Measurements from ENCODE around the gene NGFR.

NGFR gene

GRCh38 chr17:49494986-49495841 is at the start of gene NGFR:
Gene NGFR (plus strand): TSS chr17:49495293. CDS start chr17:49495418, 125 bp downstream.
- H3K79me2 ChIP-seq (ENCODE audit: control insufficient read depth, insufficient read depth, low read length, unreplicated experiment): no peaks in the 10 kb centered on the region
- peaks cover 75% of the 10 kb centered on the region for H3K27me3 ChIP-seq (ENCODE audit: insufficient read depth, low read length)
- H3K36me3 ChIP-seq (ENCODE audit: insufficient read depth, low read length): no peaks in the 10 kb centered on the region
- no peak within 1 kb of the TSS for H2AFZ ChIP-seq (ENCODE audit: low read length, unreplicated experiment)
- H3K4me1 ChIP-seq (ENCODE audit: control insufficient read depth, insufficient read depth, low read length, unreplicated experiment): no peaks in the 10 kb centered on the region
- H3K4me3 ChIP-seq (ENCODE audit: low read depth, low read length): peak within 1 kb of the TSS; percentile 58
- no peak within 1 kb of the TSS for H3K27ac ChIP-seq (ENCODE audit: low read depth, low read length)

GRCh38 chr17:49445591-49445990 is 49.5 kb upstream of the NGFR start:
- no peak overlapping the region for H3K4me3 ChIP-seq (ENCODE audit: low read depth, low read length)
- no peaks in the 10 kb centered on the region for H3K79me2 ChIP-seq (ENCODE audit: control insufficient read depth, insufficient read depth, low read length, unreplicated experiment)
- H3K27ac ChIP-seq (ENCODE audit: low read depth, low read length): no peak overlapping the region
- no peaks in the 10 kb centered on the region for H3K4me1 ChIP-seq (ENCODE audit: control insufficient read depth, insufficient read depth, low read length, unreplicated experiment)
- peaks cover 38% of the 10 kb centered on the region for H3K27me3 ChIP-seq (ENCODE audit: insufficient read depth, low read length)
- no peak overlapping the region for H2AFZ ChIP-seq (ENCODE audit: low read length, unreplicated experiment)
- H3K36me3 ChIP-seq (ENCODE audit: insufficient read depth, low read length): no peaks in the 10 kb centered on the region

- Histone ChIP-seq H2AFZ (ENCODE audit: low read length, unreplicated experiment) (no peak overlapping the region), H3K36me3 (ENCODE audit: insufficient read depth, low read length) (no peaks in the 10 kb centered on the region), H3K27ac (ENCODE audit: low read depth, low read length) (no peak overlapping the region), H3K4me1 (ENCODE audit: control insufficient read depth, insufficient read depth, low read length, unreplicated experiment) (no peaks in the 10 kb centered on the region), H3K27me3 (ENCODE audit: insufficient read depth, low read length) (peaks cover 19% of the 10 kb centered on the region), H3K4me3 (ENCODE audit: low read depth, low read length) (no peak overlapping the region), H3K79me2 (ENCODE audit: control insufficient read depth, insufficient read depth, low read length, unreplicated experiment) (no peaks in the 10 kb centered on the region)
Measured at GRCh38 chr17:49447628-49448302, 47.3 kb upstream of the NGFR start.

- Histone ChIP-seq H3K4me3 (ENCODE audit: low read depth, low read length) (no peak overlapping the region), H3K27ac (ENCODE audit: low read depth, low read length) (no peak overlapping the region), H3K4me1 (ENCODE audit: control insufficient read depth, insufficient read depth, low read length, unreplicated experiment) (no peaks in the 10 kb centered on the region), H3K27me3 (ENCODE audit: insufficient read depth, low read length) (peaks cover 6% of the 10 kb centered on the region; the same call in 1 of the 2 replicates), H3K79me2 (ENCODE audit: control insufficient read depth, insufficient read depth, low read length, unreplicated experiment) (no peaks in the 10 kb centered on the region), H2AFZ (ENCODE audit: low read length, unreplicated experiment) (no peak overlapping the region), H3K36me3 (ENCODE audit: insufficient read depth, low read length) (no peaks in the 10 kb centered on the region)
Measured at GRCh38 chr17:49450181-49450580, 44.9 kb upstream of the NGFR start.

GRCh38 chr17:49450735-49451134 is 44.4 kb upstream of the NGFR start:
- Histone ChIP-seq H3K27ac (ENCODE audit: low read depth, low read length) (no peak overlapping the region), H3K4me3 (ENCODE audit: low read depth, low read length) (no peak overlapping the region), H2AFZ (ENCODE audit: low read length, unreplicated experiment) (no peak overlapping the region), H3K4me1 (ENCODE audit: control insufficient read depth, insufficient read depth, low read length, unreplicated experiment) (no peaks in the 10 kb centered on the region), H3K27me3 (ENCODE audit: insufficient read depth, low read length) (peaks cover 6% of the 10 kb centered on the region; the same call in 1 of the 2 replicates), H3K36me3 (ENCODE audit: insufficient read depth, low read length) (no peaks in the 10 kb centered on the region), H3K79me2 (ENCODE audit: control insufficient read depth, insufficient read depth, low read length, unreplicated experiment) (no peaks in the 10 kb centered on the region)

GRCh38 chr17:49452201-49452600 is 42.9 kb upstream of the NGFR start:
- Histone ChIP-seq H3K4me1 (ENCODE audit: control insufficient read depth, insufficient read depth, low read length, unreplicated experiment) (peaks cover 4% of the 10 kb centered on the region), H3K27me3 (ENCODE audit: insufficient read depth, low read length) (peaks cover 7% of the 10 kb centered on the region; the same call in 1 of the 2 replicates), H3K79me2 (ENCODE audit: control insufficient read depth, insufficient read depth, low read length, unreplicated experiment) (no peaks in the 10 kb centered on the region), H3K36me3 (ENCODE audit: insufficient read depth, low read length) (no peaks in the 10 kb centered on the region), H3K4me3 (ENCODE audit: low read depth, low read length) (no peak overlapping the region), H3K27ac (ENCODE audit: low read depth, low read length) (no peak overlapping the region), H2AFZ (ENCODE audit: low read length, unreplicated experiment) (no peak overlapping the region)

GRCh38 chr17:49452661-49453060 is 42.4 kb upstream of the NGFR start:
- Histone ChIP-seq H2AFZ (ENCODE audit: low read length, unreplicated experiment) (no peak overlapping the region), H3K4me1 (ENCODE audit: control insufficient read depth, insufficient read depth, low read length, unreplicated experiment) (peaks cover 4% of the 10 kb centered on the region), H3K27ac (ENCODE audit: low read depth, low read length) (no peak overlapping the region), H3K4me3 (ENCODE audit: low read depth, low read length) (no peak overlapping the region), H3K79me2 (ENCODE audit: control insufficient read depth, insufficient read depth, low read length, unreplicated experiment) (no peaks in the 10 kb centered on the region), H3K36me3 (ENCODE audit: insufficient read depth, low read length) (no peaks in the 10 kb centered on the region), H3K27me3 (ENCODE audit: insufficient read depth, low read length) (peaks cover 12% of the 10 kb centered on the region)

- Histone ChIP-seq H3K27ac (ENCODE audit: low read depth, low read length) (no peak overlapping the region), H3K27me3 (ENCODE audit: insufficient read depth, low read length) (peaks cover 24% of the 10 kb centered on the region), H3K4me1 (ENCODE audit: control insufficient read depth, insufficient read depth, low read length, unreplicated experiment) (peaks cover 4% of the 10 kb centered on the region), H2AFZ (ENCODE audit: low read length, unreplicated experiment) (no peak overlapping the region), H3K79me2 (ENCODE audit: control insufficient read depth, insufficient read depth, low read length, unreplicated experiment) (no peaks in the 10 kb centered on the region), H3K4me3 (ENCODE audit: low read depth, low read length) (no peak overlapping the region), H3K36me3 (ENCODE audit: insufficient read depth, low read length) (no peaks in the 10 kb centered on the region)
Measured at GRCh38 chr17:49454050-49454449, 41.0 kb upstream of the NGFR start.

- Histone ChIP-seq H3K27me3 (ENCODE audit: insufficient read depth, low read length) (peaks cover 37% of the 10 kb centered on the region), H3K4me3 (ENCODE audit: low read depth, low read length) (no peak overlapping the region), H3K4me1 (ENCODE audit: control insufficient read depth, insufficient read depth, low read length, unreplicated experiment) (peaks cover 4% of the 10 kb centered on the region), H2AFZ (ENCODE audit: low read length, unreplicated experiment) (no peak overlapping the region), H3K79me2 (ENCODE audit: control insufficient read depth, insufficient read depth, low read length, unreplicated experiment) (no peaks in the 10 kb centered on the region), H3K36me3 (ENCODE audit: insufficient read depth, low read length) (no peaks in the 10 kb centered on the region), H3K27ac (ENCODE audit: low read depth, low read length) (no peak overlapping the region)
Measured at GRCh38 chr17:49455272-49455861, 39.7 kb upstream of the NGFR start.

- peaks cover 4% of the 10 kb centered on the region for H3K4me1 ChIP-seq (ENCODE audit: control insufficient read depth, insufficient read depth, low read length, unreplicated experiment)
- no peak overlapping the region for H3K27ac ChIP-seq (ENCODE audit: low read depth, low read length)
- H2AFZ ChIP-seq (ENCODE audit: low read length, unreplicated experiment): no peak overlapping the region
- H3K4me3 ChIP-seq (ENCODE audit: low read depth, low read length): no peak overlapping the region
- peaks cover 47% of the 10 kb centered on the region for H3K27me3 ChIP-seq (ENCODE audit: insufficient read depth, low read length)
- no peaks in the 10 kb centered on the region for H3K79me2 ChIP-seq (ENCODE audit: control insufficient read depth, insufficient read depth, low read length, unreplicated experiment)
- no peaks in the 10 kb centered on the region for H3K36me3 ChIP-seq (ENCODE audit: insufficient read depth, low read length)
Measured at GRCh38 chr17:49456183-49456965, 38.7 kb upstream of the NGFR start.
